Measurements from ENCODE around the gene CDH4. TPM values are rescaled to one million over a fixed set of nuclear protein-coding genes. Genes with fewer than 3 reads are reported as not detected.

Gene CDH4
- total RNA-seq, 4 donors from 2014 or later = 0.13 to 0.38 (median 0.21) TPM; not detected in 1

GRCh38 chr20:61661025-61661424 is 409.0 kb downstream of the CDH4 start:
- intact Hi-C loops (cut with DNase I) = no loop called here
- no peak overlapping the region for H3K27ac ChIP-seq
- WGBS, 2 donors = 85 to 88% methylated on average over 1 to 6 of the region's 8 CpGs

GRCh38 chr20:61661583-61661982 is 409.5 kb downstream of the CDH4 start:
- no peak overlapping the region for H3K27ac ChIP-seq
- intact Hi-C loops (cut with DNase I) = no loop called here

More at GRCh38 chr20:61661025-61661424, 409.0 kb downstream of the CDH4 start:
- no peaks in the 10 kb centered on the region for H3K36me3 ChIP-seq
- TF ChIP-seq CTCF (IDR thresholded peaks at IDR 0.05) (no peak), POLR2A (IDR thresholded peaks at IDR 0.05) (no peak)
- no peak for DNase-seq
- peaks cover 0 to 16% (median 0%) of the 10 kb centered on the region in 4 donors for H3K27me3 ChIP-seq
- no peaks in the 10 kb centered on the region for H3K4me1 ChIP-seq
- H3K4me3 ChIP-seq = no peak overlapping the region
- H3K9me3 ChIP-seq = no peaks in the 10 kb centered on the region

GRCh38 chr20:61662226-61662967 is 410.3 kb downstream of the CDH4 start:
- DNase-seq = no peak
- Histone ChIP-seq H3K9me3 (no peaks in the 10 kb centered on the region), H3K27me3 (peaks cover 0 to 8% (median 0%) of the 10 kb centered on the region in 4 donors), H3K4me1 (peaks cover 0 to 3% (median 0%) of the 10 kb centered on the region in 3 donors), H3K27ac (no peak overlapping the region), H3K4me3 (no peak overlapping the region), H3K36me3 (no peaks in the 10 kb centered on the region)
- intact Hi-C loops (cut with DNase I) = no loop called here
- 74 to 88% methylated on average over 16 to 18 of the region's 32 CpGs for WGBS, 2 donors
- TF ChIP-seq POLR2A (IDR thresholded peaks at IDR 0.05) = no peak
- TF ChIP-seq CTCF (IDR thresholded peaks at IDR 0.05) = no peak

More at GRCh38 chr20:61661583-61661982, 409.5 kb downstream of the CDH4 start:
- Histone ChIP-seq H3K4me3 (no peak overlapping the region), H3K4me1 (no peaks in the 10 kb centered on the region), H3K9me3 (no peaks in the 10 kb centered on the region), H3K36me3 (no peaks in the 10 kb centered on the region), H3K27me3 (peaks cover 0 to 12% (median 0%) of the 10 kb centered on the region in 4 donors)
- 69 to 89% methylated on average over 9 to 13 of the region's 13 CpGs for WGBS, 2 donors
- no peak for DNase-seq
- TF ChIP-seq POLR2A (IDR thresholded peaks at IDR 0.05) = no peak

GRCh38 chr20:61662968-61663331 is 410.9 kb downstream of the CDH4 start:
- H3K4me3 ChIP-seq = no peak overlapping the region
- peaks cover 0 to 8% (median 0%) of the 10 kb centered on the region in 3 donors for H3K4me1 ChIP-seq
- no peaks in the 10 kb centered on the region for H3K9me3 ChIP-seq
- intact Hi-C loops (cut with DNase I) = no loop called here
- DNase-seq = no peak
- no peaks in the 10 kb centered on the region for H3K36me3 ChIP-seq
- TF ChIP-seq CTCF (IDR thresholded peaks at IDR 0.05) (no peak), POLR2A (IDR thresholded peaks at IDR 0.05) (no peak)
- peaks cover 0 to 13% (median 0%) of the 10 kb centered on the region in 4 donors for H3K27me3 ChIP-seq
- H3K27ac ChIP-seq = no peak overlapping the region
- WGBS, 2 donors = 75 to 86% methylated on average over 7 to 11 of the region's 13 CpGs

- TF ChIP-seq CTCF (IDR thresholded peaks at IDR 0.05) (no peak), POLR2A (IDR thresholded peaks at IDR 0.05) (no peak)
- peaks cover 0 to 18% (median 0%) of the 10 kb centered on the region in 4 donors for H3K27me3 ChIP-seq
- H3K4me3 ChIP-seq = no peak overlapping the region
- no peak overlapping the region for H3K27ac ChIP-seq
- no peaks in the 10 kb centered on the region for H3K9me3 ChIP-seq
- H3K4me1 ChIP-seq = peaks cover 0 to 16% (median 0%) of the 10 kb centered on the region in 3 donors
- WGBS, 2 donors = 84 to 86% methylated on average over 20 to 26 of the region's 30 CpGs
- intact Hi-C loops (cut with DNase I) = no loop called here
- H3K36me3 ChIP-seq = no peaks in the 10 kb centered on the region
- no peak for DNase-seq
Observed at GRCh38 chr20:61663521-61664425, 411.7 kb downstream of the CDH4 start.
